Body of pancreas (tissue), 4 donors: ENCODE data around the gene PAIP1.

Experiments used
- POLR2A ChIP-seq, 3 donors: fragments of 450-650 bp; IDR thresholded peaks; one replicate each; pipeline ENCODE4 v1.6.1; 2016; ENCODE audit warnings: antibody characterized with exemption in 3 of 3, mild to moderate bottlenecking in 2 of 3
- TF ChIP-seq, protein P1 (sequence below), 7 experiments: fragments of 450-650 bp in 4 of 7; fragments of 200-600 bp in 3 of 7; sonication (generic) in 3 of 7; IDR thresholded peaks; one replicate each; pipeline ENCODE4 v1.5.1; 2016 to 2019; ENCODE audit warnings: antibody characterized with exemption in 7 of 7

GRCh38 chr5:43584166-43584699 is 27.4 kb upstream of the PAIP1 start:
- TF ChIP-seq, protein P1, sequence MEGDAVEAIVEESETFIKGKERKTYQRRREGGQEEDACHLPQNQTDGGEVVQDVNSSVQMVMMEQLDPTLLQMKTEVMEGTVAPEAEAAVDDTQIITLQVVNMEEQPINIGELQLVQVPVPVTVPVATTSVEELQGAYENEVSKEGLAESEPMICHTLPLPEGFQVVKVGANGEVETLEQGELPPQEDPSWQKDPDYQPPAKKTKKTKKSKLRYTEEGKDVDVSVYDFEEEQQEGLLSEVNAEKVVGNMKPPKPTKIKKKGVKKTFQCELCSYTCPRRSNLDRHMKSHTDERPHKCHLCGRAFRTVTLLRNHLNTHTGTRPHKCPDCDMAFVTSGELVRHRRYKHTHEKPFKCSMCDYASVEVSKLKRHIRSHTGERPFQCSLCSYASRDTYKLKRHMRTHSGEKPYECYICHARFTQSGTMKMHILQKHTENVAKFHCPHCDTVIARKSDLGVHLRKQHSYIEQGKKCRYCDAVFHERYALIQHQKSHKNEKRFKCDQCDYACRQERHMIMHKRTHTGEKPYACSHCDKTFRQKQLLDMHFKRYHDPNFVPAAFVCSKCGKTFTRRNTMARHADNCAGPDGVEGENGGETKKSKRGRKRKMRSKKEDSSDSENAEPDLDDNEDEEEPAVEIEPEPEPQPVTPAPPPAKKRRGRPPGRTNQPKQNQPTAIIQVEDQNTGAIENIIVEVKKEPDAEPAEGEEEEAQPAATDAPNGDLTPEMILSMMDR (IDR thresholded peaks at IDR 0.05) = no peak
- TF ChIP-seq POLR2A (IDR thresholded peaks at IDR 0.05) = no peak
